HPDE6-E6E7 (cell line): Measurements from ENCODE around the gene SEPTIN2.
"Not testable (repeated sequence)": the region's sequence is repeated elsewhere in the genome, so short reads cannot be mapped to it uniquely, and the experiment has no call there.

Experiments used
- DNase-seq: peaks from one replicate; pipeline ENCODE4 v3.0.0; 2011; ENCODE audit warnings: missing footprints; ENCODE audit errors: extremely low spot score

The SEPTIN2 gene

GRCh38 chr2:241350878-241351639 lies 35.3 kb downstream of the SEPTIN2 start:
- DNase-seq, result no peak

- DNase-seq, result no peak
Measured at GRCh38 chr2:241351640-241352031, 35.9 kb downstream of the SEPTIN2 start.

DNA sequence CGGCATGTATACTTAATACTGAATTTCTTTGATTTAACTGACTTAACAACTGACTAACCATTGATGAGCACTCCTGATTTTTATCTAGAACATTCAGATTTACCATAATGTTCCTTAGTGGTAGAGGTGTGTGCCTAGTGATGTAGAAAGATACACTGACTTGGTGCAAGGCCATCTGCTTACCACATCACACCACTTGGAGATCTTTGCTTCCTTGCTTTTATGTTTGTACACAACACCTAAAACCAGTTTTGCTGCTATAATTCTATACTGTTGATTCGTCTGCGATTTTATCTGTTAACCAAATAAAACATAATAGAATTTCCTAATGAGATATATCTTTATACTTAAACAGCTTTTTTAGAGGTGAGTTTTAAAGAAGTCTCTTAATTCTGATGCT lies 36.5 kb downstream of the SEPTIN2 start:
- DNase-seq, result no peak

- peak; percentile 49 for DNase-seq
Measured at GRCh38 chr2:241354668-241355658, 39.2 kb downstream of the SEPTIN2 start.

DNA sequence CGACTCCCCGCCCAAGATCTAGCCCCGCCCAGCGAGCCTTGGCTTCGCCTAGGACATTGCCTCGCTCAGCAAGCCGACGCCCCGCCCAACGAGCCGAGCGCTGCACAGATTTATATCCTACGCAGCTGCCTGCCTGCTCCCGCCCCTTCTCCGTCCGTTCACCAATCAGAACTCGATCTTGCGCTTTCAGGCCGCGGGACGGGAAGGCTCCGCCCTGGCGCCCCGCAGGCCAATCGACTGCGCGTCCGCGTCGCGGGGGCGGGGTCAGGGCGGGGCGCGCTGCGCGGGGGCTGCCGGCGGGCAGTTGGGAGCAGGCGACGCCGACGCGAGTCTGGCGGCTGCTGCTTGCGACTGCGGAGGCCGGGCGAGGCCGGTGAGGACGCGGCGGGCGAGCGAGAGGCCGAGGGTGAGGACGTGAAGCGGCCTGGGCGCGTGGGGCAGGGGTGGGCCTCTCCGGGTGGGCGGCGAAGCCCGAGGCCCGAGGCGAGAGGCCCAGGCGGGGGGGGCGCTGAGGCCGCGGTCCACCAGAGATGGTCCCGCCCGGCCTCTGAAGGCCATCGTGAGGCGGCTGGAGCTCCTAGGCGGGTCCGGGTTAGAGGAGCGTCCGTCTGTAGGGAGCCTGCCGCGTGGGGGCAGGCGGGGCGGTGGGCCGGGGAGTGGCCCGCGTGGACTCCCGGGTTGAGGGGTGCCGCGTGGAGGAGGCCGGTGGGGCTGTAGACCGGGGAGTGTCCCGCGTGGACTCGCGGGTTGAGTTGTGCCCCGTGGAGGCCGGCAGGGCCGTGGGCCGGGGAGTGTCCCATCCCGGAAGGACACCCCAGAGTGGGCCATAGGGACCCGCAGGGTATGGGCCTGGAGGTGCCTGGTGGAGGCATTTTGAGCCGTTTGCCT lies 40.5 kb downstream of the SEPTIN2 start, which contains the start of gene FARP2:
FARP2 (plus strand) TSS at position 303 of the 888 bp plus-strand sequence. CDS start 16,823 bp downstream, outside the sequence.
- peak; percentile 90 for DNase-seq

- no peak for DNase-seq
Measured at GRCh38 chr2:241356871-241357260, 41.1 kb downstream of the SEPTIN2 start.

DNA sequence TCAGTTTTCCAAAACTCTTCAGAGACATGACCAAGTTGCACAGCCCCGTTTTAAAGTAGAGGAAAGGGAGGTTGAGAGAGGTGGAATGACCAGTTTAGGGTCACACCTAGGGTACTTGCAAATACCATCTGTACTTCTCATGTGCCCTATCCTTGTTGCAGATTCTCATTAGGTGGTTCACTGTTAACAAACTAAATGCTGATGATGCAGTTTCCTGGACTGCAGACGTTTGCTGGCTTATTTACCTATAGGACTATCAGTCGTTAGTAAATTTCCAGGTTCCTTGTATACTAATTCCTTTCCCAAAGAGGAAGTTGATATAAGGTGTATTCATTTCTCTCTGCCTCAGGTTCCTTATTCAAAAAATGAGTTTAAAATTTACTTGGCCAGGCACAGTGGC lies 41.8 kb downstream of the SEPTIN2 start:
- no peak for DNase-seq

- DNase-seq, result no peak
Measured at GRCh38 chr2:241358470-241358869, 42.7 kb downstream of the SEPTIN2 start.

GRCh38 chr2:241359481-241360045 lies 43.8 kb downstream of the SEPTIN2 start:
- no peak for DNase-seq

- no peak for DNase-seq
Measured at GRCh38 chr2:241363426-241363825, 47.7 kb downstream of the SEPTIN2 start.

GRCh38 chr2:241364781-241365180 lies 49.1 kb downstream of the SEPTIN2 start:
- DNase-seq, result no peak

DNA sequence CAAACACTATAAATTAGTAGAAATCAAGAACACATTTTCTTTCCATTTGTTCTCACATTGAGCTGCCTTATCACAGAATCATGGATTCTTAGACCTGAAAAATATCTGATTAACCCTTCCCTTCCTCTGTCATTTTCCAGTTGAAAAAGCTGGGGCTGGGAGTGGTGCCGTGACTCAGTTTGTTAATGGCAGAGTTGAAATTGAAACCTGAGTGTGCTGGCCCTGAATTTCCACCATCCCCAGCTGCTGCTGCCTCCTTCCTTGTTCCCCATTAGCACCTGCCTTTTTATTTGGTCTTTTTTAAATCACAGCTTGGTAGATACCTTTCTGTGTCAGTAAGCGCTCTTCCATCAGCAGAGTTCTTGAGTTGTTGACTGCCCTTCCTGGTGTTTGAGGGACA lies 51.0 kb downstream of the SEPTIN2 start:
- no peak for DNase-seq

DNA sequence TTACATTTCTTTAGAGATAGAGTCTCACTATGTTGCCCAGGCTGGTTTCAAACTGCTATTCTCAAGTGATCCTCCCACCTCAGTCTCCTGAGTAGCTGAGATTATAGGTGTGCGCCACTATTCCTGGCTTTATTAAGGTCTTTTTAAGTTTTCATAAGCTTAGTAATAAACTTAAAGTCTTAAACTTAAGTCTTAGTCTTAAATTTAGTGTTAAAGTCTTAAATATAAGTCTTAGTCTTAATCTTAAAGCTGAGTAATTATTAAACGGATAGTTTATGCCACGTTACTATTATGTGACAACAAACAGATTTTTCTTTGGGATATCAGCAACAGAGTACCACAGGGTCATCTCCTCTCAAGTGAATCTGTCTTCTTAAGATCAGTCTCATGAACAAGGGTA lies 52.9 kb downstream of the SEPTIN2 start:
- no peak for DNase-seq

GRCh38 chr2:241372361-241372992 lies 56.8 kb downstream of the SEPTIN2 start:
- DNase-seq, result no peak

DNA sequence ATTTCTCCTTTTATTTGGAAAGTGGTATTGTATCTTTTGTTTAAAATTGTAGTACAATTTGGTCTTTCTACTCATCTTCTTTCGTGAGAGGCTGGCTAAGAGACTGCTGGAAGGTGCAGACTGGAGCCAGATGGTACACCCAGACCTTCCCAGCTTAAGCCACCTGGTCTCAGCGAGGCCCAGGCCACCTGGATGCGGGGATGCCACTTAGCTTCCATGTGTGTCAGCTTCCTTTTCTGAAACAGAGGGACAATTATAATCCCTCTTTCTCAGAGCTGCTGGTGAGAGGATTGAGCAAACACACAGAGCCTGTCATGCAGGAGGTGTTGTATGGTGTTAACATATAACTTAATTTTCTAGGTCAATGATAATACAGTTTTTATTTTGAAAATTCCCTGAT lies 57.7 kb downstream of the SEPTIN2 start:
- DNase-seq, result no peak

- DNase-seq, result not testable (repeated sequence)
Measured at GRCh38 chr2:241373906-241374305, 58.2 kb downstream of the SEPTIN2 start.

- no peak for DNase-seq
Measured at GRCh38 chr2:241375300-241375699, 59.6 kb downstream of the SEPTIN2 start.

DNA sequence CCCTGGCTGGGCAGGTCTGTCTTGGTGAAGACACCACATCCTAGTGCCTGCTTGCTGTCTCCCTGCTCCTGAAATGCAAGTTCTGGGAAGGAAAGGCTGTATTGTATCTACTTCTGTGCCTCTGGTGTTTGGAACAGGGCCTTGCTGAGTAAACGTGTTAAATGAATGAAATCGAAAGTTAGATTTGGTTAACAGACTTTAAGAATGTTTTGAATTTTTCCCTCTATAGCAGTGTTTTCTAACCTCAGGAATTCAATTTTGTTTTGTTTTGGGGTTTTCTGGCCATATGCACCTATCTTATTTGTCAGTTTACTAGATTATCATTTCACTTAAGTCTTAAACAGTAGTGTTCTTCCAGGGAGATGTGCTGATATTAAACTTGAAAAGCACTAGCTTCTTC lies 61.1 kb downstream of the SEPTIN2 start:
- no peak for DNase-seq

DNA sequence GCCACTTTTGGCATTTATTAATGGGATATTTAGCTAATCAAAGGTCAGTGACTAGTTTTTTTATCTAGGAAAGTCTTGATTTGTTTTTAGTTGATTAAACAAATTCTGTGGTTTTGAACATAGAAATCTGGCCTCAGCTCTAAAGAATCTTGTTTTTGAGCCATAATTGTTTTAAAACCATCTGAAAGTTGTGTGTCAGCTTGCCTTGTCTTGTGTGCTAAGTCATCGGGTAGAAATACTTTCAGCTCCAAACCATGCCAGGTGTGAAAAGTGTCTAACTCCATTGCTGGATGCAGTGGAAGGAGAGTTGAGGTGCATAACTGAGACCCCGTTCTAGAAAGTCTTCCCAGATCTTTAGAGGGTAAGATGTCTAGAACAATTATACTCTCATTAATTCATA lies 63.1 kb downstream of the SEPTIN2 start:
- DNase-seq, result no peak
